ENCODE data around the gene ZNF563.

ZNF563 gene

GRCh38 chr19:12272980-12273901 is 60.2 kb downstream of the ZNF563 start:
- no peak for ATAC-seq (replicated peaks)
- peaks cover under 1 to 12% of the 10 kb centered on the region in 2 donors for H3K4me1 Mint-ChIP-seq
- H3K36me3 Mint-ChIP-seq, result peaks cover 74 to 86% of the 10 kb centered on the region in 2 donors
- DNase-seq, result no peak
- H3K9me3 Mint-ChIP-seq, result peaks cover 40 to 49% of the 10 kb centered on the region in 2 donors
- H3K27ac Mint-ChIP-seq, result no peak overlapping the region
- no peak overlapping the region for H3K4me3 Mint-ChIP-seq
- H3K27me3 Mint-ChIP-seq, result no peaks in the 10 kb centered on the region

GRCh38 chr19:12272386-12272785 is 61.0 kb downstream of the ZNF563 start:
- peaks cover 36 to 46% of the 10 kb centered on the region in 2 donors for H3K9me3 Mint-ChIP-seq

GRCh38 chr19:12270854-12271253 is 62.6 kb downstream of the ZNF563 start:
- Mint-ChIP-seq H3K9me3 (peaks cover 30 to 32% of the 10 kb centered on the region in 2 donors), H3K27ac (no peak overlapping the region), H3K36me3 (peaks cover 61 to 77% of the 10 kb centered on the region in 2 donors), H3K27me3 (no peaks in the 10 kb centered on the region), H3K4me1 (no peaks in the 10 kb centered on the region), H3K4me3 (no peak overlapping the region)
- ATAC-seq (replicated peaks) (no peak), DNase-seq (no peak)

More at GRCh38 chr19:12272386-12272785, 61.0 kb downstream of the ZNF563 start:
- Mint-ChIP-seq H3K27me3 (no peaks in the 10 kb centered on the region), H3K36me3 (peaks cover 71 to 85% of the 10 kb centered on the region in 2 donors), H3K27ac (no peak overlapping the region), H3K4me3 (no peak overlapping the region), H3K4me1 (peaks cover 0 to 9% of the 10 kb centered on the region in 2 donors)
- ATAC-seq (replicated peaks) (no peak), DNase-seq (no peak)
